ENCODE measurements around the gene OFD1. TPM values are rescaled to one million over a fixed set of nuclear protein-coding genes. Genes with fewer than 3 reads are reported as not detected.
A peak's percentile ranks its signal among the peaks of the same experiment; 100 is the strongest.

The OFD1 gene
- total and polyA plus RNA-seq, 8 donors, result 13.1 to 91.0 (median 19.8) TPM

DNA sequence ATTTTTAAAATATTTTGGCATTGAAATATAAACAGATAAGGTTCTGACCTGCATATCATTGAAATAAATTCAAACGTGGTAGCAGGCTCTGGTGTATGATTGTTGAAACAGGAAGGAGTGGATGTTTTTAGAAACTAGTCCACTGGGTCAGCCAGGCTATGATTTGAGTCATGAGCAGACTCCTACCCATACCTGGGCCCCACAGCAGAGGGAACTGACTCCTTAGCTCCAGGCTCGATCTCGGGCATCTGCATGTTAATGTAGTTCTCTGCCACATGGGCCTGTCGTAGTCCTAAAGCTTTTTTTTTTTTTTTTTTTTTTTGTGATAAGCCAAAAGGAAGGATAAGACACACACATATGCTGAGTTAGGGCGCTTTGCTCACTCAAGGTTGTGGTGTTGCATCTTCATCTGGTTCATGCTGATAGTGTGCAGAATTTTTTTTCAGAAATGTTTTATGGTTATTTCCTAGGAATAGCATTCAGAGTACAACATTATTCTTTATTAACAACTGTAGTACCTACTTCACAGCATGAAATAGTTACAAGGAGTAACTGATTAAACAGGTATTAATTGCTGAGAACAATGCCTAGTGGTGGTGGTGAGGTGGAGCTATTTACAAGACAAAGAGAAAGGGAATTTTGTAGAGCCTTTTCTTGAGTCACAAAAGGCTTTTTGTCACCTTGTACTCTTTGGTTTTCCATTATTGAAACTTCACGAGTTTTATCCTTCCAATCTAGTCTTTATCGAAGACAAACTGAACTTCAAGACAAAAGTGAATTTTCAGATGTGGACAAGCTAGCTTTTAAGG is 27.3 kb downstream of the OFD1 start:
- no peak overlapping the region for H3K4me3 ChIP-seq
- H3K4me1 ChIP-seq, result peaks cover 0 to 6% (median 0%) of the 10 kb centered on the region in 3 donors
- H3K27me3 ChIP-seq, result no peaks in the 10 kb centered on the region
- 54 to 74% methylated on average over 7 of the region's 7 CpGs for WGBS, 2 donors
- ATAC-seq, result peak in 1 of 4 donors; percentile 26
- FAIRE-seq, result no peak
- intact Hi-C loops (cut with DNase I), result no loop called here
- H3K36me3 ChIP-seq, result peaks cover 0 to 68% (median 22%) of the 10 kb centered on the region in 3 donors
- TF ChIP-seq, protein P1, sequence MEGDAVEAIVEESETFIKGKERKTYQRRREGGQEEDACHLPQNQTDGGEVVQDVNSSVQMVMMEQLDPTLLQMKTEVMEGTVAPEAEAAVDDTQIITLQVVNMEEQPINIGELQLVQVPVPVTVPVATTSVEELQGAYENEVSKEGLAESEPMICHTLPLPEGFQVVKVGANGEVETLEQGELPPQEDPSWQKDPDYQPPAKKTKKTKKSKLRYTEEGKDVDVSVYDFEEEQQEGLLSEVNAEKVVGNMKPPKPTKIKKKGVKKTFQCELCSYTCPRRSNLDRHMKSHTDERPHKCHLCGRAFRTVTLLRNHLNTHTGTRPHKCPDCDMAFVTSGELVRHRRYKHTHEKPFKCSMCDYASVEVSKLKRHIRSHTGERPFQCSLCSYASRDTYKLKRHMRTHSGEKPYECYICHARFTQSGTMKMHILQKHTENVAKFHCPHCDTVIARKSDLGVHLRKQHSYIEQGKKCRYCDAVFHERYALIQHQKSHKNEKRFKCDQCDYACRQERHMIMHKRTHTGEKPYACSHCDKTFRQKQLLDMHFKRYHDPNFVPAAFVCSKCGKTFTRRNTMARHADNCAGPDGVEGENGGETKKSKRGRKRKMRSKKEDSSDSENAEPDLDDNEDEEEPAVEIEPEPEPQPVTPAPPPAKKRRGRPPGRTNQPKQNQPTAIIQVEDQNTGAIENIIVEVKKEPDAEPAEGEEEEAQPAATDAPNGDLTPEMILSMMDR (IDR thresholded peaks at IDR 0.05), result no peak
- DNase-seq, result no peak
- no peaks in the 10 kb centered on the region for H3K9me3 ChIP-seq
- H3K27ac ChIP-seq, result no peak overlapping the region

DNA sequence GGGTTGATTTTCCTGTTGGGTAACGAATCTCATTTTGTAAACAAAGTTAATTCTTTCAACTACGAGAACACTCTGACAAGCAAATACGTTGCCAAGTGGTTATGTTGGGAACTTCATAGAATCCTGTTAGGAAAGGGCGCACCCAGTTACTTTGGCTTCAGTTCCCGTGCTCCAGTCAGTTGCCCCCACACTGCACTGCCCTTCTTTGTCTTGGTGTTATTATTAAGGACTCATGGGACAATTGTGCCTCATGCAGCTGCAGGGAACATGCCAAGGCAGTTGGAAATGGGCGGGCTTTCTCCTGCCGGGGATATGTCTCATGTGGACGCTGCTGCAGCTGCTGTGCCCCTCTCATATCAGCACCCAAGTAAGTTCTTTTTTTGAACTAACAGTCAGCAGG is 28.9 kb downstream of the OFD1 start:
- Histone ChIP-seq H3K9me3 (no peaks in the 10 kb centered on the region), H3K27ac (no peak overlapping the region), H3K27me3 (no peaks in the 10 kb centered on the region), H3K36me3 (peaks cover 0 to 59% (median 5%) of the 10 kb centered on the region in 3 donors), H3K4me3 (no peak overlapping the region), H3K4me1 (peaks cover 0 to 6% (median 0%) of the 10 kb centered on the region in 3 donors)
- DNase-seq, result no peak
- no peak for ATAC-seq
- FAIRE-seq, result no peak
- TF ChIP-seq, protein P1 (IDR thresholded peaks at IDR 0.05), result no peak
- intact Hi-C loops (cut with DNase I), result no loop called here
- WGBS, 2 donors, result 53 to 64% methylated on average over 8 of the region's 8 CpGs

DNA sequence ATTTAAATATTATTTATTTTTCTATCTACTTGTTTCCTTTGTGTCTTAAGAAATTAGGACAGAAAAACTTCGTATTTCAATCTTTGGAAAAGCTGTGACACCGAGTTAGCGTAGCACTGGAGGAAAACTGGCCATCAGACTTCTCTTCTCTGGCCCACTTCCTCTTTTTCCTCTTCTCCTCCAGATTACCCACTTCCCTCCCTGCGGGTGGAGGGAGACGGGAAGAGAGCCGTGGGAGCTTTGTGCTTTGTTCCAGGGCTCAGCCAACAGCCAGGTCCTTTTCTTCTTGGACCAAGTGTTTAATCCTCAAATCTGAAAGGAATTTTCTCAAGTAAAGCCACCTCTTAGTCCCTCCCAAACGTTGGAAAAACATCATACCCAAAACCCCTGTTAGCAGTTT is 29.7 kb downstream of the OFD1 start:
- Histone ChIP-seq H3K27me3 (no peaks in the 10 kb centered on the region), H3K9me3 (no peaks in the 10 kb centered on the region), H3K4me1 (peaks cover 0 to 6% (median 0%) of the 10 kb centered on the region in 3 donors), H3K27ac (peak overlapping the region in 1 of 4 donors; percentile 24), H3K4me3 (no peak overlapping the region), H3K36me3 (peaks cover 0 to 51% (median 0%) of the 10 kb centered on the region in 3 donors)
- intact Hi-C loops (cut with DNase I), result no loop called here
- FAIRE-seq, result no peak
- TF ChIP-seq, protein P1 (IDR thresholded peaks at IDR 0.05), result no peak
- DNase-seq, result no peak
- peak in 1 of 4 donors; percentile 41 for ATAC-seq
- 66 to 78% methylated on average over 7 of the region's 7 CpGs for WGBS, 2 donors

DNA sequence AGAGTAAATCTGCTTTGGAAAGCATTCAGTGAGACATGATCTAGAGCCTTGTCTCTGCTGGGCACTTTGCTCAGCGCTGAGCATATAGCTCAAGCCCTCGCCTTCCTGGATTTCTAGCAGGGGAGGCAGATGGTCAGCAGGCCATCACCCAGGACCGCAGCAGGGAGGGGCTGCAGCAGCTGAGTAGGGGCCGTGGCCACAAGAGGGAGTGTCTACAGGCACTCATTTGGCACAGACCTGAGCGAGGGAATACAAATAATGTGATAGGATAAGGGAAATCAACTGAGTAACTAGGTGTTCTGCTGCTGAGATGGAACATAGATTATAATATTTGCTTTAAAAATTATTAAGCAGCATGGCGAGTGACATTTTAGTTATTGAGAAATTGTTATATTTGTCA is 30.2 kb downstream of the OFD1 start:
- peak in 4 of 6 donors; percentile 13 to 37 (median 23) for DNase-seq
- FAIRE-seq, result no peak
- intact Hi-C loops (cut with DNase I), result no loop called here
- Histone ChIP-seq H3K27me3 (no peaks in the 10 kb centered on the region), H3K4me1 (peaks cover 0 to 6% (median 0%) of the 10 kb centered on the region in 3 donors), H3K36me3 (peaks cover 0 to 49% (median 0%) of the 10 kb centered on the region in 3 donors), H3K4me3 (no peak overlapping the region), H3K9me3 (no peaks in the 10 kb centered on the region), H3K27ac (peak overlapping the region in 1 of 4 donors; percentile 24)
- ATAC-seq, result peak; percentile 75 to 90 (median 83)
- TF ChIP-seq, protein P1 (IDR thresholded peaks at IDR 0.05), result peak in 2 of 4 donors; percentile 8 to 16
- WGBS, 2 donors, result 32 to 47% methylated on average over 6 of the region's 6 CpGs

DNA sequence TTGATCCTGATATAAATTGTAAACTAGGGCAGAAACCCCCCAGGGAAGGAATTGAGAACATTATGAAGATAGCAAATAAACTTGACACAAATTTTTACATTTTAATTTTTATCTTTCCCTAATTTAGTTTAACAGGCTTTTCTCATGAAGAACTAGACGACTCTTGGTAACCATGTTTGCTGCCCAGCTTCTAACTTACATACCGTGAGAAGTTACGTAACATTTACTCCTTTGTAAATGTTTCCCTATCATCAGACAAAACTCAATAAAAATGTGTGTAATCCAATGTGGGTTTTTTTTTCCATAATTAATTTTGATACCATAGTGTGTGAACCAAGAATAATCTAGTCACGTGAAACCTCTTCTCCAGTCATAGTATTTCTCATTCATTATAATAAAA is 34.4 kb downstream of the OFD1 start:
- intact Hi-C loops (cut with DNase I), result no loop called here

More for the DNA sequence above, 34.4 kb downstream of the OFD1 start:
- Histone ChIP-seq H3K36me3 (peaks cover 0 to 29% (median 0%) of the 10 kb centered on the region in 3 donors), H3K4me1 (peaks cover 0 to 6% (median 0%) of the 10 kb centered on the region in 3 donors), H3K27ac (no peak overlapping the region), H3K27me3 (no peaks in the 10 kb centered on the region), H3K9me3 (no peaks in the 10 kb centered on the region), H3K4me3 (no peak overlapping the region)
- TF ChIP-seq, protein P1 (IDR thresholded peaks at IDR 0.05), result no peak
- DNase-seq (no peak), FAIRE-seq (peak; percentile 64), ATAC-seq (no peak)
- WGBS, 2 donors, result 85 to 93% methylated on average over 4 of the region's 4 CpGs
